A673 (cell line): Measurements from ENCODE around the gene CBX2. TPM values are rescaled to one million over a fixed set of nuclear protein-coding genes. Genes with fewer than 3 reads are reported as not detected.

Experiments used
- BruUV-seq: library from RNA; stranded (reverse); fragments of 400-500 nt; replicated peaks from 2 replicates; lab custom pipeline; 2021; lab: Mats Ljungman, UMichigan
- CTCF ChIA-PET: fragments of 300-600 bp; sonication (Branson Sonifier 250); formaldehyde crosslinking; loops from one replicate; lab custom pipeline; 2022; ENCODE audit warnings: antibody characterized with exemption; lab: Charles Lee
- POLR2A ChIA-PET: fragments of 300-600 bp; sonication (Branson Sonifier 250); formaldehyde crosslinking; loops from one replicate; lab custom pipeline; 2022; ENCODE audit warnings: antibody characterized with exemption; ENCODE audit not compliant: low non-redundant PET; lab: Charles Lee
- DNase-seq: peaks from one replicate; pipeline ENCODE4 v3.0.0-alpha.2; 2015; ENCODE audit warnings: low spot score
- H3K27ac ChIP-seq: fragments of 200-600 bp; sonication (generic); 2 replicates; pipeline ENCODE4 v1.5.1; 2016; ENCODE audit warnings: mixed run types, low read depth, mild to moderate bottlenecking, mixed read lengths, antibody characterized with exemption, low read length; ENCODE audit not compliant: poor library complexity, severe bottlenecking
- H3K27me3 ChIP-seq: fragments of 200-600 bp; sonication (generic); replicated peaks from 2 replicates; pipeline ENCODE4 v1.6.1; 2017; ENCODE audit warnings: mixed run types, low read depth, mild to moderate bottlenecking, mixed read lengths, antibody characterized with exemption, low read length; ENCODE audit not compliant: insufficient read depth, poor library complexity
- H3K36me3 ChIP-seq: fragments of 200-600 bp; sonication (generic); 2 replicates; pipeline ENCODE4 v1.6.1; 2016; ENCODE audit warnings: mixed run types, mild to moderate bottlenecking, mixed read lengths, antibody characterized with exemption, low read length; ENCODE audit not compliant: insufficient read depth, poor library complexity, severe bottlenecking
- H3K4me1 ChIP-seq: fragments of 200-600 bp; sonication (generic); 2 replicates; pipeline ENCODE4 v1.6.1; 2017; ENCODE audit warnings: mixed run types, mild to moderate bottlenecking, mixed read lengths, antibody characterized with exemption, low read length; ENCODE audit not compliant: insufficient read depth, poor library complexity, severe bottlenecking
- H3K4me3 ChIP-seq: fragments of 200-600 bp; sonication (generic); 2 replicates; pipeline ENCODE4 v1.5.1; 2016; ENCODE audit warnings: low read depth, mixed run types, mild to moderate bottlenecking, mixed read lengths, low read length; ENCODE audit not compliant: poor library complexity, severe bottlenecking
- H3K9me3 ChIP-seq: fragments of 200-600 bp; sonication (generic); 2 replicates; pipeline ENCODE4 v1.6.1; 2016; ENCODE audit warnings: mixed run types, low read depth, mild to moderate bottlenecking, mixed read lengths, antibody characterized with exemption, low read length; ENCODE audit not compliant: poor library complexity, severe bottlenecking
- EZH2 ChIP-seq: fragments of 200-600 bp; sonication (generic); IDR thresholded peaks from 2 replicates; pipeline ENCODE4 v1.6.1; 2017; ENCODE audit warnings: borderline replicate concordance, low read depth, mild to moderate bottlenecking, mixed read lengths, antibody characterized with exemption, low read length; ENCODE audit not compliant: poor library complexity, severe bottlenecking
- intact Hi-C: fragments of 100-400 bp; cut with micrococcal nuclease; formaldehyde crosslinking; loops from one replicate; pipeline ENCODE4 v1.10.0; 2022; ENCODE audit not compliant: unreplicated experiment
- total RNA-seq: library from RNA; stranded (reverse); gene quantifications from 2 replicates; pipeline ENCODE4 v1.2.3, GENCODE V29; 2021
- TF ChIP-seq, protein P1 (sequence below): fragments of 300-800, 200-600 bp; sonication (generic); conservative IDR thresholded peaks from 2 replicates; pipeline ENCODE4 v1.5.1; 2017; ENCODE audit warnings: low read depth, mild to moderate bottlenecking, antibody characterized with exemption, low read length, moderate library complexity, mixed read lengths

CBX2 gene
- total RNA-seq, 1 experiment from 2014 or later = 59.5 TPM

DNA sequence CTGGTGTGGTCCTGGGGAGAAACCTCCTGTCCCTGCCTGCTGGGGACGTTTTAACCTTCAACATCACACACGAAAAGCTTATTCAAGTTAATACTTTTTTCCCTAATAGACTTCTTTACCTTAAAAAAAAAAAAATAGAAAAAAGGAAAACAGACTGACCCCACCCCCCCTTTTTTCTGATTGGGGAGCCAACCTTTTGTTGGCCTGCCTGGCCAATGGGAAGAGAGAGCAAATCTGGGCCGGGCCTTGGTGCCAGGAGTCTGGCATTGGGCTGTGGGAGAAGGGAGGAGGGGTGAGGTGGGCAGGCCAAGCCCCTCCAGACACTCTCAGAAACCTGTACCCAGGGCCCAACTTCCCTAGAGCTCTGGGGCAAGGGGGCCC is 16.0 kb downstream of the CBX2 start:
- Histone ChIP-seq H3K27me3 (peaks cover 22% of the 10 kb centered on the region), H3K36me3 (peaks cover 15% of the 10 kb centered on the region), H3K4me1 (peaks cover 65% of the 10 kb centered on the region), H3K27ac (peak overlapping the region; percentile 76), H3K9me3 (no peaks in the 10 kb centered on the region), H3K4me3 (peak overlapping the region; percentile 42)
- DNase-seq = peak; percentile 80
- BruUV-seq = no TSS peak
- TF ChIP-seq EZH2 = no peak
- TF ChIP-seq, protein P1, sequence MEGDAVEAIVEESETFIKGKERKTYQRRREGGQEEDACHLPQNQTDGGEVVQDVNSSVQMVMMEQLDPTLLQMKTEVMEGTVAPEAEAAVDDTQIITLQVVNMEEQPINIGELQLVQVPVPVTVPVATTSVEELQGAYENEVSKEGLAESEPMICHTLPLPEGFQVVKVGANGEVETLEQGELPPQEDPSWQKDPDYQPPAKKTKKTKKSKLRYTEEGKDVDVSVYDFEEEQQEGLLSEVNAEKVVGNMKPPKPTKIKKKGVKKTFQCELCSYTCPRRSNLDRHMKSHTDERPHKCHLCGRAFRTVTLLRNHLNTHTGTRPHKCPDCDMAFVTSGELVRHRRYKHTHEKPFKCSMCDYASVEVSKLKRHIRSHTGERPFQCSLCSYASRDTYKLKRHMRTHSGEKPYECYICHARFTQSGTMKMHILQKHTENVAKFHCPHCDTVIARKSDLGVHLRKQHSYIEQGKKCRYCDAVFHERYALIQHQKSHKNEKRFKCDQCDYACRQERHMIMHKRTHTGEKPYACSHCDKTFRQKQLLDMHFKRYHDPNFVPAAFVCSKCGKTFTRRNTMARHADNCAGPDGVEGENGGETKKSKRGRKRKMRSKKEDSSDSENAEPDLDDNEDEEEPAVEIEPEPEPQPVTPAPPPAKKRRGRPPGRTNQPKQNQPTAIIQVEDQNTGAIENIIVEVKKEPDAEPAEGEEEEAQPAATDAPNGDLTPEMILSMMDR = no peak
- intact Hi-C loops = loop anchor here (5.0 kb wide), 3 partner anchors 43 to 198 kb away; partner anchors contain the start of gene CBX4
- POLR2A ChIA-PET = no interaction called here
- CTCF ChIA-PET = interaction anchor here (1.1 kb wide), 1 partner anchor 52 kb away, joined by 3 read pairs; no protein-coding TSS in a partner anchor

DNA sequence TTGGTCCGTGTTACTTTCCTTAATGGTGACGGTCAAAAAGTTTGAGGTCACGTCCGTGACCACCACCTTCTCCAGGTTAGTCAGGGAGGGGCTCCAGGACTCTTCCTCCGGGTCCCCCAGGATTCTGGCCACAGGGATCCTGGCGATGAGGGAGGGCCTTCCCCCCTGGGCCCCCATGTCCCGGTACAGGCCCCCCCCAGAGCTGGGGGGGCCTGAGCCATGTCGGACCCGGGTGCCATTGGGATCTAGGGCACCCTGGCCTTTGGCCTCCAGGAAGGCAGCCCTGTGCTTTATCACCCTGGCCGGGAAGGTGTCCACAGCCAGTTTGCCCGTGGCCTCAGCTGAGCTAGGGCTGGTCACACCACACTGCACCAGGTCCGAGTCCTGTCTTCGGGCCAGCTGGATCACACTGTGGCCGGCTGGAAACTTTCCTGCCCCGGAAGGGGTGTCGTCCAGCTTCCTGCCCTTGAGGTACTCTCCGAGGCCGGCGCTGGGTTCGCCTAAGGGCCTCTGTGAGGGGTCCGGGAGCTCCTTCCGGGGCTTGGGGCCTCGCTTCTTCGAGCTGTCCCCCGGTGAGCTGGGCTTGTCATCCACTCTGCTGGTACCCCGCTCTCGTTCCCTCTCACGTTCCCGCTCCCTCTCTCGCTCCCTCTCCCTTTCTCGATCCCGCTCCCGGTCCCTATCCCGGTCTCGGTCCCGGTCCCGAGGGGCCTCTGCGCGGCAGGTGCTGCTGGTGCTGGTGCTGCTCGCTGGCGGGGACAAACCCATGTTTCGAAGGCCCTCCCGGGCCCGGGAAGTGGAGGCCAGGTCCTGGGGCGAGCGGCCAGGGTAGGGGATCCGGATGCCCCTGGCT is 16.9 kb downstream of the CBX2 start:
- BruUV-seq = no TSS peak
- H3K9me3 ChIP-seq = no peaks in the 10 kb centered on the region
- H3K36me3 ChIP-seq = peaks cover 15% of the 10 kb centered on the region
- peaks cover 21% of the 10 kb centered on the region for H3K27me3 ChIP-seq
- TF ChIP-seq, protein P1 = no peak
- TF ChIP-seq EZH2 = no peak
- peaks cover 66% of the 10 kb centered on the region for H3K4me1 ChIP-seq
- no peak overlapping the region for H3K4me3 ChIP-seq
- peak overlapping the region; percentile 25 for H3K27ac ChIP-seq
- ChIA-PET CTCF (no interaction called here), POLR2A (no interaction called here)
- DNase-seq = no peak
- intact Hi-C loops = loop anchor here (5.0 kb wide), 3 partner anchors 42 to 197 kb away; partner anchors contain the start of gene CBX4

GRCh38 chr17:79795795-79796443 is 18.0 kb downstream of the CBX2 start:
- peaks cover 11% of the 10 kb centered on the region for H3K27me3 ChIP-seq
- H3K4me3 ChIP-seq = peak overlapping the region; percentile 88
- TF ChIP-seq, protein P1 = no peak
- no peak for TF ChIP-seq EZH2
- TSS peak; percentile 93 for BruUV-seq
- intact Hi-C loops = no loop called here
- H3K36me3 ChIP-seq = peaks cover 15% of the 10 kb centered on the region
- CTCF ChIA-PET = no interaction called here
- POLR2A ChIA-PET = no interaction called here
- H3K9me3 ChIP-seq = no peaks in the 10 kb centered on the region
- peak overlapping the region; percentile 94 for H3K27ac ChIP-seq
- H3K4me1 ChIP-seq = peaks cover 65% of the 10 kb centered on the region
- DNase-seq = no peak
